GDM1 (cell line): ENCODE data around the gene ARMC2.
"Not testable (repeated sequence)": the region's sequence is repeated elsewhere in the genome, so short reads cannot be mapped to it uniquely, and the experiment has no call there.

ENCODE experiments used
- DNase-seq: peaks from one replicate; lab custom pipeline; 2025; lab: John Stamatoyannopoulos, UW

The ARMC2 gene

DNA sequence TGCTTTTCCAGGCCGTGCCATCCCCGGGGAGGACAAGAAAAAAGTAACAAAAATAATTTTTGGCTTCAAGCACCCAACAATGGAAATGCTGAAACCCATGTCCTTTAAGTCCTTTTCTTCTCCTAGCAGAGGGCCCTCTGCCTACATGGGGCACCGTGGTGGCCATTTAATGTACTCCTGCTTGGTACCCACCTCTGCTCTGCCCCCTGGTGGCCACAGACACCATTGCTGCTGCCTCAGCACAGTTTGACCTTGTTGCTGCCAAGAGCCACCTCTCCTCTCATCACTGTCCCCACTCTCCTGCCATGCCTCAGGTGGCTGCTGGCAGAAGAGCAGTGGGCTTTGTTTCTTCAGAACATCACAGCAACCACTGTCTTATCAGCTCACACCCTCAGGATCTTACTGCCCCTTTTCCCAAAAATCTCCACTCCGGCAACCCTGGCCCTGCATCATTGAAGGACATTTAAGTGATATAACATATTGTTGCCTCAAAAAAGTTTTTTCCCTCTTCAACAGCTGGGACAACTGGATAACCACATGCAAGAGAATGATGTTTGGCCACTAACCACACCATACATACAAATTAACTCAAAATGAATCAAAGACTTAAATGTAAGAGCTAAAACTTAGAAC lies 12.9 kb upstream of the ARMC2 start:
- DNase-seq = peak; percentile 72

DNA sequence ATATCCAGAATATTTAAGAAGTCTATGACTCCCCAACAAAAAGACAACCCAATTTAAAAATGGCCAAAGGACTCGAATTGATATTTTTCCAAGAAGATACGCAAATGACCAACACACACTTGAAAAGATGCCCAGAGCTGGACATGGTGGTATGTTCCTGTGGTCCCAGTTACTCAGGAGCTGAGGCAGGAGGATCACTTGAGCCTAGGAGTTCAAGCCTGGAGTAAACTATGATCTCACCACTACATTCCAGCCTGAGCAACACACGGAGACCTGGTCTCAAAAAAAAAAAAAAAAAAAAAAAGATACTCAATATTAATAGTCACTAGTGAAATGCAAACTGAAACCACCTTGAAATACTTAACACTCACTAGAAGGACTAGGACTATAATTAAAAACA lies 12.2 kb upstream of the ARMC2 start:
- DNase-seq = no peak

DNA sequence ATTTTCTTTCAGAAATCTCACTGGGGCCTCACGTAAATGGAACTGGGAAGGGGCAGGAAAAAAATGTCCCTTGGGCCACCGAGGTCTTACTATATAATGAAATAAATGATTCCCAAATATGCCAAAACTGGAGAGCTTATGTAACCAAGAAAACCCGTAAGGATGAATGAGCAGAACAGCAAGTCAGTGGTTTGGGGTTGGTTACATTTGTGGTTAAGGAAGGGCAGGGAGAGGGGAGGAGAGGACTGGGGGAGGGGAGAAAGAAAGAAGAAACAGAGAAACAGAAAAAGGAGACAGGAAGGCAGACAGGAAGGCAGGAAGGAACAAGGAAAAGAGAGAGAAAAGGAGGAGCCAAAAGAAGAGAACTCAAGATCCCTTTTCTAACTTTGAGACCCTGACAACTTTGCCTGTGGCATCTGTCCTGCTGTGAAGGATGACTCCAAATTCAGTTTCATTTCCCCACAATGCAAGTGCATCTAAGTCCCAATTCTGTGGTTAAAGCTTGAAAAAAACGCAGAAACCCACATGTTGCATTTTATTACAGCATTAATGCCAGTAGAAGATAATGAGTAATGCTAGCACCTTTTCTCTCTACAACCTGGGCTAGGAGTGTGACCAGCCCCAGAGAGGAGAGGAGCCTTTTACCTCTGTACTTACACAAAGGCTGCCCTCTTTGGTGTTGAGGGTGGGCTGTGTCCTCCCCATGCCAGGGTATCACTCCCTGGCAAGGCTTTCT lies 10.8 kb upstream of the ARMC2 start:
- peak; percentile 31 for DNase-seq

DNA sequence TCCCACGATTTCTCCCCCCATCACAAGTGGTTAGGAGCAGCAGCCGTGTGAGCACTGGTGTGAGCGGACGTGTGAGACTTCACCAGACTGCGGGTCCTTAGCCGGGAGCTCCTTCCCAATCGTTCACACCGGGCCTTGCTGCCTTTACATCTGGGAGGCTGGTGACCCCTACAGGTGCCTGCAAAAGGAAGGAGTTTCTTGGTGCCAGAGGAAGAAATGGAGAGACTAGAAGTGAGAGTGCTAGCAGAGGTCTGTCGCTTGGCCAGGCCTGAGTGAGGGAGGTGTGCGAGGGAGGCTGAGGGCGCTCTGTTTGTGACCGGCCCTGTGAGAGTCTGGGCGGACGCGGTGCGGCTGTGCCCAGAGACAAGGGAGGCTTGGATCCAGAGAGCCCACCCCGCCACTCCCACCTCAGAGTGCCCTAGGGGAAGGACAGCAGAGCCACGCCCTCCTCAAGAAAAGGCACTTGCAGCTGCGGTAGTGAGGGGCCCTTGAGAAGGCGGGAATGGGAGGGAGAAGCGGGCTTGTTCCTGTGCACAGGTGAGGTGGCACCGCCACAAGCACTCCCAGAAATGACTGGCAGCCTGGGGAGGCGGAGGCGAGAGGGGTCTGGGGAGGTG lies 10.0 kb upstream of the ARMC2 start:
- DNase-seq = no peak

DNA sequence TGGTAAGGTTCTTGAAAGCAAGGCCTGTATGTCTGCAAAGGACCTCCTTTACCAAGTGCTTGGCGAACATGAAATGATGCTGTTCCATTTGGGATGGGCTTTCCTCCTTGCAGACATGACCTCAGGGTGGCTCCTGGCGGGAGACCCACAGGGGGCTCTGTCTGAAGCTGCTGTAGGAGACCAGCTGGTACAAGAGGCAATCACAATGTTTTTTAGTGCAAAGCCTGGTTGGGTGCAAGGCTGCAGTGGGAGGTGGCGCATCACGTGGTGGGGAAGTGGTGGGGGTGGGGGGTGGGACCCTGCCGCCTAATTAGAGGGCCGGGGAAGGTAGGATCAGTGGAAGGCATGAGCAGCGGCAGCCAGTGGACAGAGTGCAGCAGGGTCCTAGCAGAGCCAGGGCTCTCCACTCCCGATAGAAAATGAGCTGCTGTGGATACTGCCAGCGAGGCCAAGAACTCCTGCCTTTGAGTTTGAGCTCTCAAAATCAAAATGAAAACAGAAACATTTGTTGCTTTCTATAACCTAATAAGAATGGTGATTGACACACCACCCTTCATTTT lies 9.1 kb upstream of the ARMC2 start:
- no peak for DNase-seq

DNA sequence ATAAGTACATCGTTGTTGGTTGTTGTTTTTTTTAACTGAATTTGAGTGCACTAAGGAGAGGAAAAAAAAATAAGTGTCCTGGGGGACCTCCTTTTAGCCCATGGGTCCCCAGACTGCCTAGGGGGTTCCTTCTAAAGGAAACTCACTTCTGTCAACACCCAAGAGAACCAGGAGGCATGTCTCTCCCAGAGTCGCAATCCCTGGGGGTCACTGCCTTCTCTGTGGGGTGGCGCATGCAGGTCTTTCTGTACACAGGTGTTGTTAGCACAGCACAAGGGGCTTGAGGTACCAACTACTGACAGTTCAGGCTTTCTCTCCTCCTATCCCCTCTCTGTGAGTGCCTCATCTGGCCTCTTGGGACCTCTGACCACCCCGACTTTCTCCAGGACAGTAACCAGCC lies 7.3 kb upstream of the ARMC2 start:
- DNase-seq = no peak

DNA sequence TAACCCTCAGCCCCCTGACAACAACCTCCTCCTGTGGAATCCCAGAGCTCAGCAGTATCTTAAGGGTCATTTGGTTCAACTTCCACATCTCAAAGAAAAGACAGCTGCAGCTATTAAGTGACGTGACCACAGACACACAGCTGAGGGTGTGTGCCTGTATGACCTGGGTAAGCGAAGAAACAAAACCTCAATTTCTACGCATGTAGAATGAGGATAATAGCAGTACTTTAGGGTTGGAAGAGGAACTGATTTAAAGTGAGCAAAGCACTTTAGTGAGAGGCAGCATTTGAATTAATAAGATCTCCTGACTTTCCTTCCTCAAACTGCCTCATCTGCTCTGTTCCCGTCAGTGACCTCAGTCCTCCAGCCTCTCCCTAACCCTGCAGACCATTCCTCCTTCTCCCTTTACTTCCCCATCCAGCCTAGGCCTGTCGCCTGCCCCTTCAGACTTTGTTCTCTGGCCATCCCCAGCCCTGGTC lies 6.8 kb upstream of the ARMC2 start:
- DNase-seq = no peak

DNA sequence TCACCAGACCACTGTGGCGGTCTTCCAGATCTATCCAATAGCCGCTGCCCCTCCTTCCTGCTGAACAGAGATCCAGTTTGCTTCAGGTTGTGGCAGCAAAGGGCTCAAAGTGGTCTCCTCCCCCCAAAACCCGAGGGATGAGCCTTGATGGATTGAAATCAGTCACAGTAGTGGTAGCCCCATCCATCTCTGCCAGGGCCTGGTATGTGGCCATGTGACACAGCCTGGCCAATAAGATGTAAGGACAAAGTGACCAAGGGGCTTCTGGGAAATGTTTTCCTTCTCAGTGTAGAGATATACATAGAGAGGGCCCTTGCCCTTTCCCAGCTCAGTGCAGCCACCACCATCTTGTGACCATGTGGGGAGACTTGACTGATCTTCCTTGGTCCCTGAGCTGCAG lies 4.1 kb upstream of the ARMC2 start:
- no peak for DNase-seq

DNA sequence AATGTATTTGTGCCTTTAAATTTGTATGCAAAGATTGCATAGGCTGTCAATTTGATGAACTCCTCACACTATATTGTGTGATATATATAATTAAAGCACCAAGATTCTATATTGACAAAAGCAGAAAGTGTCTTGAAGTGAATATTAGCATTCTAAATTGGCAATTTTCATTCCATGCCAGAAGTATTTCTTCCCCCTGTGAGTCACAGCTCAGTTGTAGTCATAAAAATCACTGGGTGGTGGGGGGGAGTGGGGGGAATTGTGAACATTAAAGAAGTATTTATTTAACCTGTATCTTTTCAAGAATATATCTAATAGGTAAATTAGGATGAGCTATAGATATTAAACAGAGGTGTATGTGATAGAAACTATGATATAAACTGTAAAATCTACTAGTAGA lies 3.1 kb upstream of the ARMC2 start:
- no peak for DNase-seq

DNA sequence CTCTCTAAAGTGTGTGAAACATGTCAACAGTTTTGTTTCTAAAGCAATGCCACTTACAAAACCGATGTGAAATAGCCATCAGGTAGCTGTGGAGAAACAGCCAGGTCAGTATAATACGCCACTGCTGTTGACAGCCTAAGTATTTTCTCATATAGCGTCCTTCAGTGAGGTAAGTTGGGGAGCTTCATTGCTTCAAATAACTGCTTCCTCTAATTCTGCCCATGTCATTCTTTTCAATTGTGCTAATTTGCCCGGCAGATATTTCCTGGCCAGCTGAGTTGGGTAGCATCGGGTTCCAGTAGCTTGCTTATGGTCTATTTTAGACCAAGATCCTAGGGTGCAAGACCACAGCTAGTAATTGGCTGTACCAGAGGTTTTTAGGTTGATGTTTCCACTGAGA lies 2.1 kb upstream of the ARMC2 start:
- DNase-seq = no peak

DNA sequence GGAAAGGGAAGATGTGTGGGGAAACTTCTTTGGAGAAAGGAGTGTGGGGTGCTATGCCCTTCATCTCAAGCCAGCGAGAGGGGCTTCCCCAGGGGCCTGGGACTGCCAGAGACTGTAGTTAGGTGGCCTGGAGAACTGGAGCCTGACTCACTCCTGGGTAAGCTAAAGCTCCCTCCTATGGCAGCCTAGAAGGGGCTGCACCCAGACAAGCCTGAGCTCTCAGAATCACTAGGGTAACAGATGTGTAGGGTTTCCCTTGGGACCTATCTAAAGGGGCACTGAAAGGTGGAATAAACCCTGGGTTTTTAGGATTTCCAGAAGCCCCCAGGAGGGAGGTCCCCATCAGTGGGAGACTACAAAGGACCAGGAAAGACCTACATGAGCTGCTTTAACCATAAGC lies 1.6 kb upstream of the ARMC2 start:
- no peak for DNase-seq

DNA sequence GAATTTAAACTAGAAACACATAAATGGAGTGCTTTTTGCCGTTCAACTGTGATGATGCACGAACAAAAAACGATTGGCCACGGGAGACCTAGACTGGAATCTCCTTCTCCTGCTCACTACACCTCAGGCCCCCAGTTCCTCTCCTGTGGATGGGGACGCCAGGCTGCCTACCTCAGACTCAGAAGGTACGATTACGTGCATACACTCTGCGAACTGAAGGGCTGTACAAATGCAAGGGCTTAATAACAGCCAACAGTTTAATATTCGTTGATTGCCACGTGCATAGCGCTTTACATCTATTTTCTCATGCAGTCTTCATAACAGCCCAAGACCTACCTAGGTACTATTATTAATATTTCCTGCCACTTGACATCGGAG lies 495 bp upstream of the ARMC2 start:
- DNase-seq = no peak

DNA sequence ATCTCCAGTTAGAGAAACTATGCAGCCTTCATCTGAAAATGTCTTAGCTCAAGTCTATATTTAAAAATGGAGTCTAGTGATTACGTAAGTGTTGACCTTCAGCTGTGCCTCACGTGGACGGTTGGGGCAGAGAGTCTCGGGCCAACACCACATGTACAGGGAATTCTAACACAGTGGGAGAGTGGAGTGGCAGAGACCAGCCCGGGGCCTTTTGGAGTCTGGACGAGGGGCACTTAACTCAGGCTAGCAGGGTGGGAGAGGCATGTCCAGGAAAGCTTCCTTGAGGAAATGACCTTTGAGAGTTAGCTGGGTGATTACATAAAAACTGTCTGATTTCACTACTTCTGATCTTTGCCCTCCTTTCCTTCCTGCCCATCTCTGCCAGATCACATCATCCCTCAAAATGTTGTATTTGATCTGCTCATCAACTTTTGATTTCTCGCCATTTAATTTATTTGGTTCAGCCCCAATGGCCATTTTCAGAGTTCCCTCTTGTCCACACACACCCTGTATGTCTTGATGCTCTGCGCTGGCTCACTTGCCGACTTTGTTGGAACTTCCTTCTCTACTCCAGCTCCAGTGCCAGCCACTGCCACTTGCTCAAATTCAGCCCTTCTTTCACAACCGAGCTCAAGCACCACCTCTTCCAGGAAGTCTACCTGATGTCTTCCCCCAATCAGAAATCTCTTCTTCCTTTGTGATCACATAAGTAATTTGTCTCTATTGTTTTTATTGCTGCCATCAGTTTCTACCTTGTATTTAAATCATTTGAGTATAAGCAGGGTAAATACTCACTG lies 2.6 kb downstream of the ARMC2 start:
- no peak for DNase-seq

DNA sequence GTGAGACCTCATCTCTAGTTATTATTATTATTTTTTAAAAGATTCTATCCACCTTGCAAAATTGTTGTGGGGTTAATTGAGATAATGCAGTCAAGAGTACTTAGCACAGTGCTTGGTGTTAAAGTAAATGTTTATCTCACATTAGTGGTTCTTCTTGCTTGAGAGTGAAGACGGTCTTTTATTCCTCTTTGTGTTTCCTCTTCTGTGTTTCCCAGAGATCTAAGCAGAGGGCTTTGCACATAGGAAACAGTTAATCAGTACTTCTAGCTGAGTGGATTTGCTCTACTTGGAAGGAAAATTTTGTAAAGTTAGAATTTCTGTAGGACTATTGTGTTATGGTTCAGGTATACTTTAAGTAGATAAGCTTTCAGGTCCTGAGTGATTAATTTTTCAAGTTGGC lies 3.5 kb downstream of the ARMC2 start:
- no peak for DNase-seq

DNA sequence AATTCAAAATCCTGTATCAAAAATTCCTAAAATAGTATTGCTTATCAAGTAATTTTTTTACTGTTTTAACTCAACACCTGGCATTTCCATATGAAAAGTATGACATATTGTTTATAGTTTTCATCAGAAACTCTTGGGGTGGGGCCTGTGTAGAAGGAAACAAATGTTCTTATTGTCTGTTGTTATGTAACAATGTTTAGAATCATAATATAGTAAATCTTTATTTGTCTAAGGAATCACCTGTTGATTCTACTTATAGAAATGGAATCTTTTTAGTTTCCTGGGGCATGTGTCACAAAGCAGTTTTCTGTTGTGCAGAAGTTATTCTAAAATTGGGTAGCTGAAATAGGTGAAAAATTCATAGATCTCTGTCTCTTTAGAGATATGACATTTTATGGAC lies 4.9 kb downstream of the ARMC2 start:
- no peak for DNase-seq

DNA sequence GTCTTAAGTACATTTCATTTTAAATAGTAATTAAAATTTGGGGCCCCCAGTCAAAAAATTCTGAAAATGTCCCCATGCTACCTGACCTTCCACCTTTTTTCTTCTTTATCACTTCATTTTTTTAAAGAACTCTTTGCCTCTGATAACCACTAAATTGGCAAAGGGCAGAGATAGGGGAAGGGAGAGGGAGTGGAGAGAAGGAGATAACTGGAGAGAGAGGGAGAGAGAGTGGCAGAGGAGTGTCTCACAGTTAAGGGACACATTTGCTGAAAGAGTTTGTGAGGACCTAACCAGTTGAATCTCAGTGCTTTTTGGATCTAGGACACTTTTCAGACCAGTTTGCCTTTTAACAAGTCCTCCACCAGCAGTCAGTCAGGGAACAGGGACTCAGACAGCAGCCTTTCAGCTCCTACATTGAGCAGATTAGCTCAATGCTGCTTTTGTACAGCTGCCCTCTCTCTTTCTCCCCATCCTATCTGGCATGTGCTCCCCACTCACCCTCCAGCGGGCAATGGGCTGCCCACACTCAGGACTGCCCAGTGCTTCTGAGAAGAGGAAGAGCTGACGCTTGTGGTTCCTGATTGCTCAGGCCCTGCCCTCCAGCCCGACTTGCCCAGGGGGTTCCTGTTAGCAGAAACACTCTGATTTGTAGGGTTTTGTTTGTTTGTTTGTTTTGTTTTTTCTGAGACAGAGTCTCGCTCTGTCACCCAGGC lies 14.4 kb downstream of the ARMC2 start:
- no peak for DNase-seq

DNA sequence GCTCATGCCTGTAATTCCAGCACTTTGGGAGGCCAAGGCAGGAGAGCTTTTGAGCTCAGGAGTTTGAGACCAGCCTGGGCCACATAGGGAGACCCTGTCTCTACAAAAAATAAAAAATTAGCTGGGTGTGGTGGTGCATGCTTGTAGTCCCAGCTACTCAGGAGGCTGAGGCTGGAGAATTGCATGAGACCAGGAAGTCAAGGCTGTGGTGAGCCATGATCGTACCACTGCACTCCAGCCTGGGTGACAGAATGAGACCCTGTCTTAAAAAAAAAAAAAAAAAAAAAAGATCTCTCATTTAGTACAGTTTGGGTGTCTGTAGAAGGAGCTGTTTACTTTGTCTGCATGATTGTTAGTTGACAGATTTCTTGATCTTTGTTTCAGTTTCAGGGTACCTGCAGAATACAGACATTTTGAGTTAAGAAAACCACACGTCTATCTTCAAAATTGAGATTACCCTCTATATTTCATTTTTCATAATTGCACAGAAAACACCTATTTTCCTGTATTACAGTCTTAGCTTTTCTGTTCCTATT lies 17.6 kb downstream of the ARMC2 start:
- not testable (repeated sequence) for DNase-seq

DNA sequence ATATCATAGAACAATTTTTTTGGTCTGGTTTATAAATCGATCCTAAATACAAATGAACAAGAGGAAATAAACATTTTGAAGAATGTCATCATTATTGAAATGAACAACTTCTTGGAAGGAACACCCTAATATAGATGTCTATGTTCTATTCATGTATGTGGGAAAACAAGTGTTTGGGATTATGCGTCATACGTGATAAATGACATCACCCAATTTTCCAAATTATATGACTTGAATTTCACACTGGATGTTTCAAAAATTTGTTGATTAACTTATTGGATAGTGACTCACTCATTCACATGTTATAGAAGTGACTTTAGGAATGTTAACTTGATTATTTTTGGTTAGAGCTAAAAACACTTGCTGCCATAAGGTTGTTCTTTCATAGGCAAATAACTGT lies 18.6 kb downstream of the ARMC2 start:
- no peak for DNase-seq

DNA sequence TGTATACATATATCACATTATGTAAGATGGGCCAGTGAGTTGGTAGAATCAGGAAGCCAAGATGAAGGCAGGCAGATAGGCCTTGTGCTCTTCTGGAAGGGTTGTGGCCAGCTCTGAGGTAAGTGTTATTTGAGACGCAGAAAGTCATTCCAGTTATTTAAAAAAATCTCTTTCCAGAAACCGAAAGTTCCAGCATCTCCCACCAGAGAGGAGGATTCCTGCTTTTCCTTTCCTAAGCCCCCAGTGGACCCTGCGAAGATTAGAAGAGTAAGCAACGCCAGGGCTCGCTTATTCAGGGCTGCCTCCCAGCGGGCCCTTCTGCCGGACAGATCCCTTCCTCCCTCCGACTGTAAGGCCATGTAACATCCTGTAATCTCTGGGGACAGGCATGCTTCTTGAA lies 20.4 kb downstream of the ARMC2 start:
- no peak for DNase-seq

DNA sequence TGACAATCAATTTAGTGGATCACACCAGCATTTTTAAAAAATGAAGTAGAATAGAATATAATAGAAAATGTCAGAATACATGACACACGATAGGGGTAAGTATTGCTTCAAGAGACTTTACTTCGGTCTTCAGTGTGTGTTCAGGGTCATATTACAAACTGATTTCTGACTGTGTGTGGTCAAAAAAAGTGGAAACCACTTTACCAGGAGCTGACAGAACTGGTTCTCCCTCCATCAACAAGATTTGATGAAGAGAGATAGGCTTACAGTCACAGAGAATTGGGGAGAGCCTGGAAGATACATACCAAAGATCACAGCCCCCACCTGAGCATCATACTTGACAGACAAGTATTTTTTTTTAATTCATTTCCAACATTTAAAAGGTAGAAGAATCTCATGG lies 21.7 kb downstream of the ARMC2 start:
- DNase-seq = no peak

DNA sequence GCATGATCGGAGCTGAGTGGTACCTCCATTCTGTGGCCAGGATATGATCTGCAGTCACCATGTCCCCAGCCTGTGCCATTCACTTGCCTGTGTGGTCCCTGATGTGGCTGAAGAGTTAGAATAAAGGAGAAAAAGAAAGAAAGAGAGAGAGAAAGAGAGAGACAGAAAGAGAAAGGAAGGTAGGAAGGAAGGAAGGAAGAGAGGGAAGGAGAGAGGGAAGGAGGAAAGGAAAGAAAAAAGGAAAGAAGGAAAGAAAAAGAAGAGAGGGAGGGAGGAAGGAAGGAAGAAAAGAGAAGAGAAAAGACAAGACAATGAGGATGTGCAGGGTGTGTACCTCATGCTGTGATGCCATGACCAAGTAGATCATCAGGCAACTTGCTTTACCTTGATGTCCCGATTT lies 22.1 kb downstream of the ARMC2 start:
- no peak for DNase-seq
